ENCODE results near the gene PTGES.
"Not testable (repeated sequence)": the region's sequence is repeated elsewhere in the genome, so short reads cannot be mapped to it uniquely, and the experiment has no call there.

PTGES gene

DNA sequence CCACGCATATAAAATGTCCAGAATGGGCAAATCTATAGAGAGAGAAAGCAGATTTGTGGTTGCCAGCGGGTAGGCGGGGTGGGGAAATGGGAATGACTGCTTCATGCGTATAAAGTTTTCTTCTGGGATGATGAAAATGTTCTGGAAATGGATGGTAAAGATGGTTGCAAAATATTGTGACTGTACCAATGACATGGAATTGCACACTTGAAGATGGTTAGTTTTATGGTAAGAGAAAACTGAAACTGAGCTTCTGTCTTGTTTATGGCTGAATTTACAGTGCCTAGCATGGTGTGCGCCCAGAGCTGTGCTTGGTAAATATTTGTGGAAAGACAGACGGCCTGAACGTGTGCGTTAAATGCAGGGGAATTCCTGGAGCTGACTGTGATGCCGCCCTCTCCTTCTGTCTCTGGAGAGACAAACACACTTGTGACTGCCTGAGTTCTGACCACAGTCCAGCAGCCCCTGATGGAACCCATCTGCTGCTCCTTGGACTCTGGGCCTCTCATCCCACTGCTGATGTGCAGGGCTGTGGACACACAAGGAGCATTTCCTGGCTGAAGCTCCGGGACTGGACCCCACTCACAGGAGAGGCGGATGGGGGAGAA lies 8.6 kb upstream of the PTGES start:
- DNase-seq (ENCODE audit: insufficient read length, low spot score), result no peak
- FAIRE-seq, result no peak
- TF ChIP-seq, protein P1, sequence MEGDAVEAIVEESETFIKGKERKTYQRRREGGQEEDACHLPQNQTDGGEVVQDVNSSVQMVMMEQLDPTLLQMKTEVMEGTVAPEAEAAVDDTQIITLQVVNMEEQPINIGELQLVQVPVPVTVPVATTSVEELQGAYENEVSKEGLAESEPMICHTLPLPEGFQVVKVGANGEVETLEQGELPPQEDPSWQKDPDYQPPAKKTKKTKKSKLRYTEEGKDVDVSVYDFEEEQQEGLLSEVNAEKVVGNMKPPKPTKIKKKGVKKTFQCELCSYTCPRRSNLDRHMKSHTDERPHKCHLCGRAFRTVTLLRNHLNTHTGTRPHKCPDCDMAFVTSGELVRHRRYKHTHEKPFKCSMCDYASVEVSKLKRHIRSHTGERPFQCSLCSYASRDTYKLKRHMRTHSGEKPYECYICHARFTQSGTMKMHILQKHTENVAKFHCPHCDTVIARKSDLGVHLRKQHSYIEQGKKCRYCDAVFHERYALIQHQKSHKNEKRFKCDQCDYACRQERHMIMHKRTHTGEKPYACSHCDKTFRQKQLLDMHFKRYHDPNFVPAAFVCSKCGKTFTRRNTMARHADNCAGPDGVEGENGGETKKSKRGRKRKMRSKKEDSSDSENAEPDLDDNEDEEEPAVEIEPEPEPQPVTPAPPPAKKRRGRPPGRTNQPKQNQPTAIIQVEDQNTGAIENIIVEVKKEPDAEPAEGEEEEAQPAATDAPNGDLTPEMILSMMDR (IDR thresholded peaks at IDR 0.05; ENCODE audit: insufficient read depth, missing control alignments), result no peak

DNA sequence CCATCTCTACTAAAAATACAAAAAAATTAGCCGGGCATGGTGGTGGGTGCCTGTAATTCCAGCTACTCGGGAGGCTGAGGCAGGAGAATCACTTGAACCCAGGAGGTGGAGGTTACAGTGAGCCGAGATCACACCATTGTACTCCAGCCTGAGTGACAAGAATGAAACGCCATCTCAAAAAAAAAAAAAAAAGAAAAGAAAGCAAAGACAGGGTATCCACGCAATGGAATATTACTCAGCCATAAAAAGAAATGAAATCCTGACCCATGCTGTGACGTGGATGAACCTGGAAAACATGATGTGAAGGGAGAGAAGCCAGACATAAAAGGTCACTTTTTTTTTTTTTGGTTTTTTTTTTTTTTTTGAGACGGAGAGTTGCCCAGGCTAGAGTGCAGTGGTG lies 7.9 kb upstream of the PTGES start:
- not testable (repeated sequence) for DNase-seq (ENCODE audit: insufficient read length, low spot score); FAIRE-seq

DNA sequence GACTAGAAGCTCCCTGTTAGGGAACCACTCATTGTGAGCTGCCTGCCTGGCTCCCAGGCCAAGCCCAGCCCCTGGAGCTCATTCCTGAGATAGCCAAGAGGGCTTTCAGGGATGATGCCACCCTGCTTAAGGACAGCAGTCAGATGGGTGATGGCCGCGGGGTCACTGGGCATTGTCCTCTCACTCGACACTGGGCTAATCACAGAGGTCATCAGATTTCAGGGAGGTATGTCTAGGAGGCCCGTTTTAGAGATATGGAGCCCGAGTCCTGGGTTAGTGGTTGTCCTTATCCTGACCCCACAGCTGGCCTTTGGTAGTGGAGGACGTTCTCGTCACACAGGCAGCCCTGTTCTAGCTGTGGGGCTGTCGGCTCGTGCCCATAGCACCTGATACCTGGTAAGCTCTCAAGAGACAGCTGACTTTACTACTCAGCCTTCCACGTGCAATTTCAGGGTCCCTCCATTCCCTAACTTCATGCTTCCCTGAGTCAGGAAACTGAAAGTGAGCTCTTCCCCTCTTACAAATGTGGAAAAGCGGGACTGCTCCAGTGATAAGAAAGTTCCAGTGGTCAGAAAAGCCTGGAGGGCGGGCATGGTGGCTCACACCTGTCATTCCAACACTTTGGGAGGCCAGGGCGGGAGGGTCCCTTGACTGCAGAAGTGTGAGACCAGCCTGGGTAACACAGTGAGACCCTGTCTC lies 7.1 kb upstream of the PTGES start:
- no peak for DNase-seq (ENCODE audit: insufficient read length, low spot score)
- TF ChIP-seq, protein P1 (IDR thresholded peaks at IDR 0.05; ENCODE audit: insufficient read depth, missing control alignments), result no peak
- no peak for FAIRE-seq

DNA sequence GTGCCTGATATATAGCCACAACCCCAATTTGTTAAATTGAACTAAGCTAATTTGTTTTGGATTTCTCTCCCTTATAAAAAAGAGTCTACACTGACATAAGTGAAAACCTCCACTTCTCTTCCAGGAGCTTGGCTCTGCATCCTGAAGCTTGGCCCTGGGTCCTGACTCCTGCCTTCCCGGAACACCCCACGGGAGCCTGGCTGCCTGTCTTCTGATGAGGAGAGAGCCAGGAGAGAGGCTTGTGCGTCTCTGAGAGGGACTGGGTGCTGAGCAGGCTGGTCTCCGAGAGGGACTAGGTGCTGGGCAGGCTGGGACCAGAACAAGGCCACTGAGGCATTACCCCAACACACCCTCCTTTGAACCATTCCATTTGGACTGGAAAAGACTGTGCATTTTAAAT lies 6.5 kb upstream of the PTGES start:
- TF ChIP-seq, protein P1 (IDR thresholded peaks at IDR 0.05; ENCODE audit: insufficient read depth, missing control alignments), result no peak
- DNase-seq (ENCODE audit: insufficient read length, low spot score) (no peak), FAIRE-seq (no peak)

DNA sequence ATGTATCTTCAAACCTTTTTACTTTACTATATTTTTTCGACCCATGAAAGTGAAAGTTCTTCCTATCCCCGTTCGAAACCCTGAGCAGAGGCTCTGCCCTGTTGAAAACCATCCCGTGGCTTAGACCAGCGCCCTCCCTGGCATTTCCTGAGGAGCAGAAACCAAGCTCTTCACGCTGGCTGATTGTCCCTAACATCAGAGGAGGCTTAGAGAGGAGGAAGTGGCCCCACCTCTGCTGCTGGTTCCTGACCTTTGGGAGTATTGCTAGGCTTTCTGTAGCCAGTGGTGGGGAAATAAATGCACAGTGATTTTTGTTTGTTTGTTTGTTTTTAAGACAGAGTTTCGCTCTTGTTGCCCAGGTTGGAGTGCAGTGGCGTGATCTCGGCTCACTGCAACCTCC lies 4.2 kb upstream of the PTGES start:
- FAIRE-seq (no peak), DNase-seq (ENCODE audit: insufficient read length, low spot score) (no peak)
- TF ChIP-seq, protein P1 (IDR thresholded peaks at IDR 0.05; ENCODE audit: insufficient read depth, missing control alignments), result no peak

DNA sequence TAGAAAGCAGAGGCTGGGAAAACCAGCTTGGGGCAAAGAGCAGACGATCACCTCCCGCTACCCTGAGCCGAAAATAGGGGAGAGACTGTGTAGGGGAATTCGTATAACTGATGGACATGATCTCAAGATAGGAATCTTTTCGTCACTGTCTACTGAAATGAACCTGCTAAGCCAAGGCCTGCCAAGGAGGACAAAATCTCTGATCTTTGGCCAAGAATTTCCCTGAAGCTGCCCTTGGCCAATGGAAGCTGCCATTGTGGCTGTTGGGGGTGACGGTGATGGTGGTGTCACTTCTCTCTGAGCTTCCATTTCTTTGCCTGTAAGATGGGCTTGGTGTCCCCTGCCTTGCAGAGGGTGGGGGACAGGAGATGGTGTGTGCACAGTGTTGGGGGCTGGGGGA lies 3.3 kb upstream of the PTGES start:
- TF ChIP-seq, protein P1 (IDR thresholded peaks at IDR 0.05; ENCODE audit: insufficient read depth, missing control alignments), result no peak
- FAIRE-seq, result no peak
- DNase-seq (ENCODE audit: insufficient read length, low spot score), result no peak

DNA sequence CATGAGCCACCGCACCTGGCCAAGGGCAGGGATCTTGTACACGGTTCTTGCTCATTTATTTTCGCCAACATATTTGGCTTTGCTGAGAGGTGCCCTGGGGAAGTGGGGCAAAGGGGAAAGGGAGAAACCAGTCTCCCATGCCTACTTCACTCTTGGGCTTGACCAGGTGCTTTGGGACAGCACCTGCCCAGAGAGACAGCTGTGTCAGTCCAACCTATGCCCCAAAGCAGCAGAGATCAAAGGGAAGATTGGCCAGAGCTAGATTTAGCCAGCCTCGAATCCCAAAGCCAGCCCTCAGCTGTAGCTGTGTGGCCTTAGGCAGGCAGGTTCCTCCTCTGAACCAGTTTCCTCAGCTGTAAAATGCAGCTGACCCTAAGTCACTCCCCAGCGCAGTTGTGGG lies 2.3 kb upstream of the PTGES start:
- no peak for FAIRE-seq

More for the DNA sequence above, 2.3 kb upstream of the PTGES start:
- no peak for DNase-seq (ENCODE audit: insufficient read length, low spot score)
- TF ChIP-seq, protein P1 (IDR thresholded peaks at IDR 0.05; ENCODE audit: insufficient read depth, missing control alignments), result no peak
